GM23338 (cell line): ENCODE measurements around the gene RYR1.

ENCODE experiments used
- CTCF ChIP-seq, 2 experiments: fragments of 200-600 bp in 1 of 2; sonication (generic) in 1 of 2; conservative IDR thresholded peaks; 2 replicates each; pipeline versions ENCODE4 v1.5.1 to v1.6.1; 2016 to 2017; ENCODE audit warnings: antibody characterized with exemption in 2 of 2, low read depth in 2 of 2, mild to moderate bottlenecking in 2 of 2, moderate library complexity in 1 of 2
- POLR2AphosphoS5 ChIP-seq: IDR thresholded peaks from 2 replicates; pipeline ENCODE4 v1.6.1; 2016; ENCODE audit warnings: antibody characterized with exemption, low read depth
- TF ChIP-seq, protein P1 (sequence below): IDR thresholded peaks from 2 replicates; pipeline ENCODE4 v1.6.1; 2016; ENCODE audit warnings: antibody characterized with exemption

GRCh38 chr19:38402623-38402966 is 30.9 kb upstream of the RYR1 start:
- no peak for TF ChIP-seq CTCF (conservative IDR thresholded peaks at IDR 0.05; ENCODE audit: low read depth in 2 of 2)
- no peak; the same call in 1 of the 2 replicates for TF ChIP-seq POLR2AphosphoS5
- TF ChIP-seq, protein P1, sequence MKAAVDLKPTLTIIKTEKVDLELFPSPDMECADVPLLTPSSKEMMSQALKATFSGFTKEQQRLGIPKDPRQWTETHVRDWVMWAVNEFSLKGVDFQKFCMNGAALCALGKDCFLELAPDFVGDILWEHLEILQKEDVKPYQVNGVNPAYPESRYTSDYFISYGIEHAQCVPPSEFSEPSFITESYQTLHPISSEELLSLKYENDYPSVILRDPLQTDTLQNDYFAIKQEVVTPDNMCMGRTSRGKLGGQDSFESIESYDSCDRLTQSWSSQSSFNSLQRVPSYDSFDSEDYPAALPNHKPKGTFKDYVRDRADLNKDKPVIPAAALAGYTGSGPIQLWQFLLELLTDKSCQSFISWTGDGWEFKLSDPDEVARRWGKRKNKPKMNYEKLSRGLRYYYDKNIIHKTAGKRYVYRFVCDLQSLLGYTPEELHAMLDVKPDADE = no peak; the same call in 1 of the 2 replicates
